ENCODE measurements around the gene EIF4B.

The EIF4B gene

GRCh38 chr12:53050426-53051057 is 44.3 kb downstream of the EIF4B start:
- Histone ChIP-seq H3K27ac (replicated peaks; ENCODE audit: low read length) (no peak overlapping the region), H3K23ac (ENCODE audit: low read depth, low read length, poor library complexity) (no peak overlapping the region), H4K91ac (ENCODE audit: low read depth, low read length, poor library complexity) (no peak overlapping the region), H2BK120ac (ENCODE audit: low read depth, low read length) (peak overlapping the region; percentile 42), H4K8ac (ENCODE audit: low read depth, low read length) (no peak overlapping the region), H2AK5ac (ENCODE audit: low read depth, low read length) (peak overlapping the region; percentile 85), H3K14ac (ENCODE audit: low read length) (peak overlapping the region; percentile 90), H3K4ac (ENCODE audit: low read length) (no peak overlapping the region), H2BK15ac (ENCODE audit: low read length) (peak overlapping the region; percentile 28), H3K4me1 (ENCODE audit: control insufficient read depth in 2 of 2, insufficient read depth in 1 of 2, low read depth in 1 of 2, low read length in 2 of 2) (peaks cover 38 to 45% of the 10 kb centered on the region in 2 donors), H3K18ac (ENCODE audit: low read length) (peak overlapping the region; percentile 57), H3K79me1 (ENCODE audit: low read depth, low read length) (no peaks in the 10 kb centered on the region), H3K27me3 (ENCODE audit: control insufficient read depth in 3 of 3, insufficient read depth in 3 of 3, low read depth in 1 of 3, low read length in 3 of 3) (no peaks in the 10 kb centered on the region), H3K4me3 (ENCODE audit: low read length in 2 of 2) (peak overlapping the region in 1 of 2 donors; percentile 47), H3K36me3 (replicated peaks in 1 of 2; ENCODE audit: control insufficient read depth in 2 of 2, insufficient read depth in 2 of 2, low read length in 2 of 2) (no peaks in the 10 kb centered on the region), H3K9me3 (replicated peaks in 1 of 2; ENCODE audit: control insufficient read depth in 2 of 2, insufficient read depth in 1 of 2, low read depth in 1 of 2, low read length in 2 of 2) (no peaks in the 10 kb centered on the region), H2BK5ac (ENCODE audit: low read length) (no peak overlapping the region), H2AFZ (ENCODE audit: low read length) (peak overlapping the region; percentile 92), H3K4me2 (ENCODE audit: insufficient read depth, low read length, poor library complexity, severe bottlenecking) (no peak overlapping the region), H2BK12ac (ENCODE audit: low read length) (no peak overlapping the region), H3K9ac (ENCODE audit: low read depth, low read length, poor library complexity) (no peak overlapping the region)
- DNase-seq (ENCODE audit: low spot score) = no peak
- WGBS, 2 donors (ENCODE audit: extremely low coverage in 2 of 2, insufficient read length in 2 of 2, insufficient replicate concordance in 1 of 2) = no CpG with 5 or more reads among the region's 2 CpGs

- H3K79me1 ChIP-seq (ENCODE audit: low read depth, low read length) = no peaks in the 10 kb centered on the region
- H2BK5ac ChIP-seq (ENCODE audit: low read length) = no peak overlapping the region
- peak overlapping the region; percentile 18 for H3K18ac ChIP-seq (ENCODE audit: low read length)
- H2AFZ ChIP-seq (ENCODE audit: low read length) = peak overlapping the region; percentile 92
- peak overlapping the region; percentile 3 for H2AK5ac ChIP-seq (ENCODE audit: low read depth, low read length)
- H3K9ac ChIP-seq (ENCODE audit: low read depth, low read length, poor library complexity) = peak overlapping the region; percentile 64
- no peaks in the 10 kb centered on the region for H3K9me3 ChIP-seq (replicated peaks in 1 of 2; ENCODE audit: control insufficient read depth in 2 of 2, insufficient read depth in 1 of 2, low read depth in 1 of 2, low read length in 2 of 2)
- WGBS, 2 donors (ENCODE audit: extremely low coverage in 2 of 2, insufficient read length in 2 of 2, insufficient replicate concordance in 1 of 2) = no CpG with 5 or more reads among the region's 11 CpGs
- no peaks in the 10 kb centered on the region for H3K36me3 ChIP-seq (replicated peaks in 1 of 2; ENCODE audit: control insufficient read depth in 2 of 2, insufficient read depth in 2 of 2, low read length in 2 of 2)
- peaks cover 38 to 40% of the 10 kb centered on the region in 2 donors for H3K4me1 ChIP-seq (ENCODE audit: control insufficient read depth in 2 of 2, insufficient read depth in 1 of 2, low read depth in 1 of 2, low read length in 2 of 2)
- H3K4me2 ChIP-seq (ENCODE audit: insufficient read depth, low read length, poor library complexity, severe bottlenecking) = no peak overlapping the region
- no peak overlapping the region for H2BK12ac ChIP-seq (ENCODE audit: low read length)
- peak overlapping the region in 1 of 2 donors; percentile 47 for H3K4me3 ChIP-seq (ENCODE audit: low read length in 2 of 2)
- no peak for DNase-seq (ENCODE audit: low spot score)
- H4K8ac ChIP-seq (ENCODE audit: low read depth, low read length) = no peak overlapping the region
- no peak overlapping the region for H3K4ac ChIP-seq (ENCODE audit: low read length)
- H2BK120ac ChIP-seq (ENCODE audit: low read depth, low read length) = no peak overlapping the region
- no peak overlapping the region for H3K14ac ChIP-seq (ENCODE audit: low read length)
- H3K27me3 ChIP-seq (ENCODE audit: control insufficient read depth in 3 of 3, insufficient read depth in 3 of 3, low read depth in 1 of 3, low read length in 3 of 3) = no peaks in the 10 kb centered on the region
- peak overlapping the region; percentile 52 for H3K23ac ChIP-seq (ENCODE audit: low read depth, low read length, poor library complexity)
- no peak overlapping the region for H4K91ac ChIP-seq (ENCODE audit: low read depth, low read length, poor library complexity)
- no peak overlapping the region for H3K27ac ChIP-seq (replicated peaks; ENCODE audit: low read length)
- H2BK15ac ChIP-seq (ENCODE audit: low read length) = no peak overlapping the region
These were observed 45.0 kb downstream of the EIF4B start for GRCh38 chr12:53051058-53051880.

- Histone ChIP-seq H3K36me3 (replicated peaks in 1 of 2; ENCODE audit: control insufficient read depth in 2 of 2, insufficient read depth in 2 of 2, low read length in 2 of 2) (no peaks in the 10 kb centered on the region), H3K4me3 (ENCODE audit: low read length in 2 of 2) (no peak overlapping the region), H3K27ac (replicated peaks; ENCODE audit: low read length) (no peak overlapping the region), H2BK15ac (ENCODE audit: low read length) (no peak overlapping the region), H3K23ac (ENCODE audit: low read depth, low read length, poor library complexity) (peak overlapping the region; percentile 52), H3K18ac (ENCODE audit: low read length) (no peak overlapping the region), H3K4ac (ENCODE audit: low read length) (no peak overlapping the region), H4K8ac (ENCODE audit: low read depth, low read length) (no peak overlapping the region), H3K79me1 (ENCODE audit: low read depth, low read length) (no peaks in the 10 kb centered on the region), H3K14ac (ENCODE audit: low read length) (no peak overlapping the region), H3K4me2 (ENCODE audit: insufficient read depth, low read length, poor library complexity, severe bottlenecking) (no peak overlapping the region), H2AFZ (ENCODE audit: low read length) (no peak overlapping the region), H3K9ac (ENCODE audit: low read depth, low read length, poor library complexity) (no peak overlapping the region), H3K4me1 (ENCODE audit: control insufficient read depth in 2 of 2, insufficient read depth in 1 of 2, low read depth in 1 of 2, low read length in 2 of 2) (peaks cover 38 to 40% of the 10 kb centered on the region in 2 donors), H3K9me3 (replicated peaks in 1 of 2; ENCODE audit: control insufficient read depth in 2 of 2, insufficient read depth in 1 of 2, low read depth in 1 of 2, low read length in 2 of 2) (no peaks in the 10 kb centered on the region), H2BK5ac (ENCODE audit: low read length) (peak overlapping the region; percentile 31), H4K91ac (ENCODE audit: low read depth, low read length, poor library complexity) (no peak overlapping the region), H2AK5ac (ENCODE audit: low read depth, low read length) (peak overlapping the region; percentile 3), H2BK120ac (ENCODE audit: low read depth, low read length) (no peak overlapping the region), H2BK12ac (ENCODE audit: low read length) (no peak overlapping the region), H3K27me3 (ENCODE audit: control insufficient read depth in 3 of 3, insufficient read depth in 3 of 3, low read depth in 1 of 3, low read length in 3 of 3) (no peaks in the 10 kb centered on the region)
- no peak for DNase-seq (ENCODE audit: low spot score)
- WGBS, 2 donors (ENCODE audit: extremely low coverage in 2 of 2, insufficient read length in 2 of 2, insufficient replicate concordance in 1 of 2) = no CpG with 5 or more reads among the region's 7 CpGs
These were observed 45.7 kb downstream of the EIF4B start for GRCh38 chr12:53051881-53052412.

Data from neuronal stem cell (in vitro differentiated cells).